GM21526 (cell line): ENCODE results near the gene PCDHB9.
"Not testable (repeated sequence)": the region's sequence is repeated elsewhere in the genome, so short reads cannot be mapped to it uniquely, and the experiment has no call there.

Experiments
- ATAC-seq: cut with Tn5 transposase; IDR thresholded peaks from one replicate; pipeline ENCODE4 v1.9.1; 2021; ENCODE audit warnings: moderate library complexity; ENCODE audit not compliant: unreplicated experiment, low FRiP score

The PCDHB9 gene

DNA sequence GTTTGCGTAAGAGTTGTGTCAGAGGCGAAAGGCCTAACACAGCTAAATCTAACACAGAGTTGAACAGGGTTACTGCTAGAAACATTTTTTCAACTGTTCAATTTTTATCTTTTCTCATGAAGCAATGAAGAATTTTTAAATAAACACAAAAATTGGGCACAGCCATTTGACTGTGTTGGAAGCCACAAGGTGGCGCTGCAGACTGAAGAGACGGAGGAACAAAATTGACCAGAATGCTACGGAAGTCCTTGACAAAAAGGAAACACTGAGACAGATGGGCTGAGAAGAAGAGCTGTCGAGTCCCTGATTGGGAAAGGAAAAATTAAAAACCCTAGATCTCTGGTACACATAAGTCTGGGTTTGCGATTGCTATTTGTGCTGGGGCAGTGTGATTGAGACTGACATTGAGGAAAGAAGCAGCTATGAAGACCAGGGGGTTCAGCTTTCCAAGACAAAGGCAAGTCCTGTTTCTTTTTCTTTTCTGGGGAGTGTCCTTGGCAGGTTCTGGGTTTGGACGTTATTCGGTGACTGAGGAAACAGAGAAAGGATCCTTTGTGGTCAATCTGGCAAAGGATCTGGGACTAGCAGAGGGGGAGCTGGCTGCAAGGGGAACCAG lies at the start of gene PCDHB9:
PCDHB9 (plus strand) TSS at position 265 of the 616 bp plus-strand sequence; CDS start at position 423, 158 bp downstream.
- no peak for ATAC-seq

DNA sequence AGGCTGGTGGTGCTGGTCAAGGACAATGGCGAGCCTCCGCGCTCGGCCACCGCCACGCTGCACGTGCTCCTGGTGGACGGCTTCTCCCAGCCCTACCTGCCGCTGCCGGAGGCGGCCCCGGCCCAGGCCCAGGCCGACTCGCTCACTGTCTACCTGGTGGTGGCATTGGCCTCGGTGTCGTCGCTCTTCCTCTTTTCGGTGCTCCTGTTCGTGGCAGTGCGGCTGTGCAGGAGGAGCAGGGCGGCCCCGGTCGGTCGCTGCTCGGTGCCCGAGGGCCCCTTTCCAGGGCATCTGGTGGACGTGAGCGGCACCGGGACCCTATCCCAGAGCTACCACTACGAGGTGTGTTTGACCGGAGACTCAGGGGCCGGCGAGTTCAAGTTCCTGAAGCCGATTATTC lies 49.6 kb upstream of the PCDHB9 start:
- not testable (repeated sequence) for ATAC-seq

DNA sequence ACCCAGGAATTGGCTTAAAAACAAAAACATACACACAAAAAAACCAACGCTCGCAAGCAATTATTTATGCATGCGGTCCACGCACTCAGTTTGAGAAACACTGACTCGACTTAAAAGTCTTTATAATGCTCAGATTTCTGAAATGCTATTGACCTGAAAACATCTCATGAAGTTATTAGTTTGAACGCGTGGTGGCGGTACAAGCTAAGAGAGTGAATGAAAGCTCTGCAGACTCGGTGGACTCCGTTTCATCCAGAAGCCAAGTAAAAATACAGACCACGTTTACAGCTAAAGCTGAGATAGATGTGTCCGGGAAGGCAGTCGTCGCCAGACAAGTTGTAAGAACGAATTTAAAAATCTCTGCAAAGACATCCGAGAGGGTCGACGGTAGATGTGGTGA lies 37.1 kb upstream of the PCDHB9 start, which contains the start of gene PCDHB6:
PCDHB6 (plus strand) TSS at position 246 of the 400 bp plus-strand sequence. CDS start 201 bp downstream, outside the sequence.
- ATAC-seq: no peak

DNA sequence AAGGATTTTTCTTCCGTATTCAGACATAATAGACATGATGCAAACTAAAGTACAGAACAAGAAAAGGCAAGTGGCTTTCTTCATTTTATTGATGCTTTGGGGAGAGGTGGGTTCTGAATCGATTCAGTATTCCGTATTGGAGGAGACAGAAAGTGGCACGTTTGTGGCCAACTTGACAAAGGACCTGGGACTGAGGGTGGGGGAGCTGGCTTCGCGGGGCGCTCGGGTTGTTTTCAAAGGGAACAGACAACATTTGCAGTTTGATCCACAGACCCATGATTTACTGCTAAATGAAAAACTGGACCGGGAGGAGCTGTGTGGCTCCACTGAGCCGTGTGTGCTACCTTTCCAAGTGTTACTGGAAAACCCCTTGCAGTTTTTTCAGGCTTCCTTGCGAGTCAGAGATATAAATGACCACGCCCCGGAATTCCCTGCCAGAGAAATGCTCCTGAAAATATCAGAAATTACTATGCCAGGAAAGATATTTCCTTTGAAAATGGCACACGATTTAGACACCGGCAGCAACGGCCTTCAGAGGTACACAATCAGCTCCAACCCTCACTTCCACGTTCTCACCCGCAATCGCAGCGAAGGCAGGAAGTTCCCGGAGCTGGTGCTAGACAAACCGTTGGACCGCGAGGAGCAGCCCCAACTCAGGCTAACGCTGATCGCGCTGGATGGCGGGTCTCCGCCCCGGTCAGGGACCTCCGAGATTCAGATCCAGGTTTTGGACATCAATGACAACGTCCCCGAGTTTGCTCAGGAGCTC lies 36.6 kb upstream of the PCDHB9 start:
- ATAC-seq: no peak

DNA sequence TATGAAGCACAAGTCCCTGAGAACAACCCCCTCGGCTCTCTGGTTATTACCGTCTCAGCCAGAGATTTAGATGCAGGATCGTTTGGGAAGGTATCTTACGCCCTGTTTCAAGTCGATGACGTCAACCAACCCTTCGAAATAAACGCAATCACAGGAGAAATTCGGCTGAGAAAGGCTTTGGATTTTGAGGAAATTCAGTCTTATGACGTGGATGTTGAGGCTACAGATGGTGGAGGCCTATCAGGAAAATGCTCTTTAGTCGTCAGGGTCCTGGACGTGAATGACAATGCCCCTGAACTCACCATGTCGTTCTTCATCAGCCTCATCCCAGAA lies 36.0 kb upstream of the PCDHB9 start:
- ATAC-seq: no peak

DNA sequence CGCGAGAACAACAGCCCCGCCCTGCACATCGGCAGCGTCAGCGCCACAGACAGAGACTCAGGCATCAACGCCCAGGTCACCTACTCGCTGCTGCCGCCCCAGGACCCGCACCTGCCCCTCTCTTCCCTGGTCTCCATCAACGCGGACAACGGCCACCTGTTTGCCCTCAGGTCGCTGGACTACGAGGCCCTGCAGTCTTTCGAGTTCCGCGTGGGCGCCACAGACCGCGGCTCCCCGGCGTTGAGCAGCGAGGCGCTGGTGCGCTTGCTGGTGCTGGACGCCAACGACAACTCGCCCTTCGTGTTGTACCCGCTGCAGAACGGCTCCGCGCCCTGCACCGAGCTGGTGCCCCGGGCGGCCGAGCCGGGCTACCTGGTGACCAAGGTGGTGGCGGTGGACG lies 35.3 kb upstream of the PCDHB9 start:
- not testable (repeated sequence) for ATAC-seq

DNA sequence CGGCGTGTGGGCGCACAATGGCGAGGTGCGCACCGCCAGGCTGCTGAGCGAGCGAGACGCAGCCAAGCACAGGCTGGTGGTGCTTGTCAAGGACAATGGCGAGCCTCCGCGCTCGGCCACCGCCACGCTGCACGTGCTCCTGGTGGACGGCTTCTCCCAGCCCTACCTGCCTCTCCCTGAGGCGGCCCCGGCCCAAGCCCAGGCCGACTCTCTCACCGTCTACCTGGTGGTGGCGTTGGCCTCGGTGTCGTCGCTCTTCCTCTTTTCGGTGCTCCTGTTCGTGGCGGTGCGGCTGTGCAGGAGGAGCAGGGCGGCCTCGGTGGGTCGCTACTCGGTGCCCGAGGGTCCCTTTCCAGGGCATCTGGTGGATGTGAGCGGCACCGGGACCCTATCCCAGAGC lies 34.9 kb upstream of the PCDHB9 start:
- ATAC-seq: not testable (repeated sequence)

DNA sequence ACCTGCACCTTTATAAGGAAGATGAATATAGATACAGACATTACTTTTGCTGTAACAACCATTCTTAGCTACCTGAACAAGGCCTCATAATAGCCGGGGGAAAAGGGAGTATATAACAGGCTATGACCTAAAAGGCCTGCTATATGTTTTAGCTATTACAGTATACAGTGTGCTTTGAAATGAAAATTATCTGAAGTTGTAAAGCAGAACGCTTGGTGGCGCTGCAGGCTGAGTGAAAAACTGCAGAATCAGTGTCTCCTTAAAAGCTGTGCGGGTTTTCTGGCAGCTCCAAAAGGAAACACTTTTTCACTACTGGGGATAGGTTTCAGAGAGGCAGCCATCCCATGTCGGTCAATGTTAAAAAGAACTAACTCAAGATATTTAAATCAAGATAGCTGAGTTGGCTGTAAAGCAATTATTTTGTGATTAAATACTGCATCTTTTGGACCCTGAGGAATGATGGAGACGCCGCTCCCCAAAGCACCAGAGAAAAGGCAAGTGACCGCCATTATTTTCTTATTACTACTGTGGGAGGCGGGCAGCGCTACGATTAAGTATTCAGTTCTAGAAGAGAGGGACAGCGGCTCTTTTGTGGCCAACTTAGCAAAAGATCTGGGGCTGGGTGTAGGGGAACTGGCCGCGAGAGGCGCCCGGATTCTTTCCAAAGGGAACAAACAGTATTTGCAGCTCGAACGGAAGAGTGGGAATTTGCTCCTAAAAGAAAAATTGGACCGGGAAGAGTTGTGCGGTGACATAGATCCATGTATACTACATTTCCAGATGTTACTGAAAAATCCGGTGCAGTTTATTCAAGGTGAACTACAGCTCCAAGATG lies 31.2 kb upstream of the PCDHB9 start:
- no peak for ATAC-seq

DNA sequence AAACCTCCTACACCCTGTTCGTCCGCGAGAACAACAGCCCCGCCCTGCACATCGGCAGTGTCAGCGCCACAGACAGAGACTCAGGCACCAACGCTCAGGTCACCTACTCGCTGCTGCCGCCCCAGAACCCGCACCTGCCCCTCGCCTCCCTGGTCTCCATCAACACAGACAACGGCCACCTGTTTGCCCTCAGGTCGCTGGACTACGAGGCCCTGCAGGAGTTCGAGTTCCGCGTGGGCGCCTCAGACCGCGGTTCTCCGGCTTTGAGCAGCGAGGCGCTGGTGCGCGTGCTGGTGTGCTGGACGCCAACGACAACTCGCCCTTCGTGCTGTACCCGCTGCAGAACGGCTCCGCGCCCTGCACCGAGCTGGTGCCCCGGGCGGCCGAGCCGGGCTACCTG lies 29.6 kb upstream of the PCDHB9 start:
- ATAC-seq: not testable (repeated sequence)

DNA sequence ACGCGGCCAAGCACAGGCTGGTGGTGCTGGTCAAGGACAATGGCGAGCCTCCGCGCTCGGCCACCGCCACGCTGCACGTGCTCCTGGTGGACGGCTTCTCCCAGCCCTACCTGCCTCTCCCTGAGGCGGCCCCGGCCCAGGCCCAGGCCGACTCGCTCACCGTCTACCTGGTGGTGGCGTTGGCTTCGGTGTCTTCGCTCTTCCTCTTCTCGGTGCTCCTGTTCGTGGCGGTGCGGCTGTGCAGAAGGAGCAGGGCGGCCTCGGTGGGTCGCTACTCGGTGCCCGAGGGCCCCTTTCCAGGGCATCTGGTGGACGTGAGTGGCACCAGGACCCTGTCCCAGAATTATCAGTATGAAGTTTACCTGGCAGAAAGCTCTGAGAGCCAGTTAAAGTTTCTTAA lies 29.1 kb upstream of the PCDHB9 start:
- ATAC-seq: not testable (repeated sequence)

DNA sequence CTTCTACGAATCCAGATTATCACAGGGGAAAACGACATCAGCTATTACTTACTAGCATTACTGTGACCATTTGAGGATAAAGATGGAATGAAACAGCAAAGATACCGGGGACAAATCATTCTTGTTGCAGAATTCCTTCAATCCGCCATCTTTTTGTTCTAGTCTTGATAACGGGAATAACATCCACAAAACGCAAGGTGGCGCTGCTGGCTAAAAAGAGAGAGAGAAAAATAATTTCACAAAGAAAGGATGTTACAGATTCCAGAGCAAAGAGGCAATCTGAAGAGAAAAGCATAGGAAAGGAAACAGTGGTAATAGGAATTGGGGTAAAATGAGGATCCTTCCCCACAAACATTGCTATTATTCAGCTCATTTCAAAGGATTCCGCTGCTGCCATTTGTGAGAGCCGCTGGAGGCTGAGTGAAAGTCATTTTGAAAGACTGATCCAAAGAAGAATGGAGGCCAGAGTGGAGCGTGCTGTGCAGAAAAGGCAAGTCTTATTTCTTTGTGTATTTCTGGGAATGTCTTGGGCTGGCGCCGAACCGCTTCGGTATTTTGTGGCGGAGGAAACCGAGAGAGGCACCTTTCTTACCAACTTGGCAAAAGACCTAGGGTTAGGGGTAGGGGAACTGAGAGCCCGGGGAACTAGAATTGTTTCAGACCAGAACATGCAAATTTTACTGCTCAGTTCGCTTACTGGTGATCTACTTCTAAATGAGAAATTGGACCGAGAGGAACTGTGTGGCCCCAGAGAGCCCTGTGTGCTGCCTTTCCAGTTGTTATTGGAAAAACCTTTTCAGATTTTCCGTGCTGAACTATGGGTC lies 14.4 kb upstream of the PCDHB9 start, which contains the start of gene PCDHB7:
PCDHB7 (plus strand) TSS at position 264 of the 824 bp plus-strand sequence; CDS start at position 456, 192 bp downstream.
- ATAC-seq: no peak

DNA sequence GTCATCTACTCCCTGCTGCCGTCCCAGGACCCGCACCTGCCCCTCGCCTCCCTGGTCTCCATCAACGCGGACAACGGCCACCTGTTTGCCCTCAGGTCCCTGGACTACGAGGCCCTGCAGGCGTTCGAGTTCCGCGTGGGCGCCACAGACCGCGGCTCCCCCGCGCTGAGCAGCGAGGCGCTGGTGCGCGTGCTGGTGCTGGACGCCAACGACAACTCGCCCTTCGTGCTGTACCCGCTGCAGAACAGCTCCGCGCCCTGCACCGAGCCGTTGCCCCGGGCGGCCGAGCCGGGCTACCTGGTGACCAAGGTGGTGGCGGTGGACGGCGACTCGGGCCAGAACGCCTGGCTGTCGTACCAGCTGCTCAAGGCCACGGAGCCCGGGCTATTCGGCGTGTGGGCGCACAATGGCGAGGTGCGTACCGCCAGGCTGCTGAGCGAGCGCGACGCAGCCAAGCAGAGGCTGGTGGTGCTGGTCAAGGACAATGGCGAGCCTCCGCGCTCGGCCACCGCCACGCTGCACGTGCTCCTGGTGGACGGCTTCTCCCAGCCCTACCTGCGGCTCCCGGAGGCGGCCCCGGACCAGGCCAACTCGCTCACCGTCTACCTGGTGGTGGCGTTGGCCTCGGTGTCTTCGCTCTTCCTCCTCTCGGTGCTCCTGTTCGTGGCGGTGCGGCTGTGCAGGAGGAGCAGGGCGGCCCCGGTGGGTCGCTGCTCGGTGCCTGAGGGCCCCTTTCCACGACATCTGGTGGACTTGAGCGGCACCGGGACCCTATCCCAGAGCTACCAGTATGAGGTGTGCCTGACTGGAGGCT lies 12.5 kb upstream of the PCDHB9 start:
- not testable (repeated sequence) for ATAC-seq

DNA sequence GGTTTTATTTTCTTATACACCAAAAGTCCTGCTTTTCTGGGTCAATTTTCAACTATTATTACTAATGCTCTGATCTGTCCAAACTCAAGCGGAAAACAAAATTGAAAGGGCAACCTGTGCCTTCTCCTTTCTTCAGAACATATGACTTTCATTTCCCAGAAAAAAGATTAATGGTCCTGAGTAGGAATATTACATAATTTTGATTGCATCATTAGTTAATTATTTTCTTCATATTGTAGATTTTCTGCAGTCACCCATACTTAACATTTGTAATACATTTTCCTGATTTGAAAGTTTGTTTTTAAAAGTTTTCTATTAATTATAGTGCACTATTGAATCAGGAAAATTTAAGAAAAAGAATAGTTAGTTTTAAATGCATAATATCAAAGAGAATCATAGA lies 11.0 kb upstream of the PCDHB9 start:
- ATAC-seq: no peak

DNA sequence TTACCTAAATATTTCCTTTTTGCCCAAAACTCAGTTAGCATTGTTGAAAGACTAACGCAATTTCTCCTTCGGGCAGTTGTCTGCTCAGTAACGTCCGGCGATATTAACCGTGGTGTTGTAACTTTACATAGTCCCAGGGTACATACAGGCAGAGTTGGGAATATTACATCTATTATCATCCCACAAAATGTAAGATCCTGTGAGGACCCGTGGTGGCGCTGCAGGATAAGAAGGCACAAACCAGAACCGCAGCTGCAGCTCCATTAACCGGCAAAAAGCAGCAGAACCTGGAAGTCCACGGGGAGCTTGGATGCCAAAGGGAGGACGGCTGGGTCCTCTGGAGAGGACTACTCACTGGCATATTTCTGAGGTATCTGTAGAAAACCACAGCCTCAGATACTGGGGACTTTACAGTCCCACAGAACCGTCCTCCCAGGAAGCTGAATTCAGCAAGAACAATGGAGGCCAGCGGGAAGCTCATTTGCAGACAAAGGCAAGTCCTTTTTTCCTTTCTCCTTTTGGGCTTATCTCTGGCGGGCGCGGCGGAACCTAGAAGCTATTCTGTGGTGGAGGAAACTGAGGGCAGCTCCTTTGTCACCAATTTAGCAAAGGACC lies 9.3 kb upstream of the PCDHB9 start, which contains the start of gene PCDHB8:
PCDHB8 (plus strand) TSS at position 214 of the 615 bp plus-strand sequence; CDS start at position 459, 245 bp downstream.
- ATAC-seq: not testable (repeated sequence)

DNA sequence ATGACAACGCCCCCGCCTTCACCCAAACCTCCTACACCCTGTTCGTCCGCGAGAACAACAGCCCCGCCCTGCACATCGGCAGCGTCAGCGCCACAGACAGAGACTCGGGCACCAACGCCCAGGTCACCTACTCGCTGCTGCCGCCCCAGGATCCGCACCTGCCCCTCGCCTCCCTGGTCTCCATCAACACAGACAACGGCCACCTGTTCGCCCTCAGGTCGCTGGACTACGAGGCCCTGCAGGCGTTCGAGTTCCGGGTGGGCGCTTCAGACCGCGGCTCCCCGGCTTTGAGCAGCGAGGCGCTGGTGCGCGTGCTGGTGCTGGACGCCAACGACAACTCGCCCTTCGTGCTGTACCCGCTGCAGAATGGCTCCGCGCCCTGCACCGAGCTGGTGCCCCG lies 7.6 kb upstream of the PCDHB9 start:
- not testable (repeated sequence) for ATAC-seq

DNA sequence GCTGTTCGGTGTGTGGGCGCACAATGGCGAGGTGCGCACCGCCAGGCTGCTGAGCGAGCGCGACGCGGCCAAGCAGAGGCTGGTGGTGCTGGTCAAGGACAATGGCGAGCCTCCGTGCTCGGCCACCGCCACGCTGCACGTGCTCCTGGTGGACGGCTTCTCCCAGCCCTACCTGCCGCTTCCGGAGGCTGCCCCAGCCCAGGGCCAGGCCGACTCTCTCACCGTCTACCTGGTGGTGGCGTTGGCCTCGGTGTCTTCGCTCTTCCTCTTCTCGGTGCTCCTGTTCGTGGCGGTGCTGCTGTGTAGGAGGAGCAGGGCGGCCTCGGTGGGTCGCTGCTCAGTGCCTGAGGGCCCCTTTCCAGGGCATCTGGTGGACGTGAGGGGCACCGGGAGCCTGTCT lies 7.1 kb upstream of the PCDHB9 start:
- ATAC-seq: not testable (repeated sequence)

DNA sequence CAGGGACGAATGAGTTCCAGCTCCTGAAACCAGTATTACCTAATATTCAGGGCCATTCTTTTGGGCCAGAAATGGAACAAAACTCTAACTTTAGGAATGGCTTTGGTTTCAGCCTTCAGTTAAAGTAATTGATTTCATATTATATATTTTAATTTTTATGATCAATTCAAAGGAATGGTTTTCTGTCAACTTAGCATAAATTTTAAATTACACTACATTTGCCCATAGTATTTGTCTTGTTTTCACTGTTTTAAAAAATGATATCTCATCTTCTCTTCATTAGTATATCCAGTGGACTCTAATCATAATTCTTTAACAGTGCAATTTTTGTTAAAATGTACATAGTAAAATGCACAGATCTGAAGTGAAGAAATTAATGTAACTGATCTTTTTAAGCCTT lies 6.6 kb upstream of the PCDHB9 start:
- ATAC-seq: no peak

DNA sequence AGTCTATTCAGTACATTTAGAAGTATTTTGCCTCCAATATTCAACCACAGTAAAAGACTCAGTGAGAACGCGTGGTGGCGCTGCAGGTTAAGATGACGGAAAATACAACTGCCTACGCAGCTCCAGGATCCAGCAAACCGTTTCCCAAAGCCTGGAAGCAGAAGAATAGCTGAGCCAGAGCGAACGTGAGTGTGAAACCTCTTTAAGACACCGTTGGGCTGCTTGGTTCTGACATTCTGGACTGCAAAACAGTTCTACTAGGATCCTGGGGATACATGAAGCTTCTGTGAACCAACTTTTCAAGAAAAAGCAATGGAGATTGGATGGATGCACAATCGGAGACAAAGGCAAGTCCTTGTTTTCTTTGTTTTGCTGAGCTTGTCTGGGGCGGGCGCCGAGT lies 4.7 kb upstream of the PCDHB9 start, which contains the start of gene PCDHB16:
PCDHB16 (plus strand) TSS at position 140 of the 400 bp plus-strand sequence; CDS start at position 313, 173 bp downstream.
- no peak for ATAC-seq
